ENCODE data around the gene PDGFB. TPM values are rescaled to one million over a fixed set of nuclear protein-coding genes. Genes with fewer than 3 reads are reported as not detected.
A peak's percentile ranks its signal among the peaks of the same experiment; 100 is the strongest.

The PDGFB gene
- total RNA-seq, 1 donor from 2014 or later = 29.8 TPM

DNA sequence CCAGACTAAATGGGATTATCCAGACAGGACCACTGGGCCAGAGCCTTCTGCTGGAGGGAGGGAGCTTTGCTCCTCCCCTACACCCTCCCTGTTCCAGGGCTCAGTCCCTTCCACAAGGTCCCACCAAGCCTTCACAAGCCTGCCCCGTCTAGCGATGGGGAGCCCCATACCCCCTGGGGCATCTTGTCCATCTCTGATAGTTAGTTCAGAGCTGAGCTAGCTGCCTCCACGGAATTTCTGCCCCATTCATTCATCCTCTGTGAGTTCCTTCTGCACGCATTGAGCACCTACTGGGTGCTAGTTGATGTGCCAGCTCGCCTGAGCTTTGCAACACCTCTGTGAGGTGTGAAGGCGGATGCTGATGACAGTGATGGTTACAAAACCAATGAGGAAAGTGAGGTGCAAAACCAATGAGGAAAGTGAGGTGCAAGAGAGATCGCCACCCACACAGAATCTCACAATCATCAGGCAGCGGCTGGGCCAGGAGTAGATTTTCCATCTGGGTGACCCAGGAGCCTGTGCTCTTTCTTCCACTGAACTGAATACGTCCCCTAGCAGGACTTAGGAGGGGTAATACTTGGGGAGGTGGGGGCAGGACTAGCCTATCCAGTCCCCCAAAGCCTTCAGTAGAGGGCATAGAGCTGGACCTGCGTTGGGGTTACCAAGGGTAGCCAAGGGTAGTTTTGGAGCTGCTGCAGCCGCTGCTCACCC, 70.8 kb downstream of the PDGFB start:
- H3K4me1 ChIP-seq = peaks cover 56% of the 10 kb centered on the region
- no peaks in the 10 kb centered on the region for H3K36me3 ChIP-seq
- peak overlapping the region; percentile 92 for H3K27ac ChIP-seq
- H3K4me3 ChIP-seq = no peak overlapping the region
- ATAC-seq = no peak
- no peaks in the 10 kb centered on the region for H3K27me3 ChIP-seq
- TF ChIP-seq, protein P1, sequence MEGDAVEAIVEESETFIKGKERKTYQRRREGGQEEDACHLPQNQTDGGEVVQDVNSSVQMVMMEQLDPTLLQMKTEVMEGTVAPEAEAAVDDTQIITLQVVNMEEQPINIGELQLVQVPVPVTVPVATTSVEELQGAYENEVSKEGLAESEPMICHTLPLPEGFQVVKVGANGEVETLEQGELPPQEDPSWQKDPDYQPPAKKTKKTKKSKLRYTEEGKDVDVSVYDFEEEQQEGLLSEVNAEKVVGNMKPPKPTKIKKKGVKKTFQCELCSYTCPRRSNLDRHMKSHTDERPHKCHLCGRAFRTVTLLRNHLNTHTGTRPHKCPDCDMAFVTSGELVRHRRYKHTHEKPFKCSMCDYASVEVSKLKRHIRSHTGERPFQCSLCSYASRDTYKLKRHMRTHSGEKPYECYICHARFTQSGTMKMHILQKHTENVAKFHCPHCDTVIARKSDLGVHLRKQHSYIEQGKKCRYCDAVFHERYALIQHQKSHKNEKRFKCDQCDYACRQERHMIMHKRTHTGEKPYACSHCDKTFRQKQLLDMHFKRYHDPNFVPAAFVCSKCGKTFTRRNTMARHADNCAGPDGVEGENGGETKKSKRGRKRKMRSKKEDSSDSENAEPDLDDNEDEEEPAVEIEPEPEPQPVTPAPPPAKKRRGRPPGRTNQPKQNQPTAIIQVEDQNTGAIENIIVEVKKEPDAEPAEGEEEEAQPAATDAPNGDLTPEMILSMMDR (IDR thresholded peaks at IDR 0.05) = no peak
- no peaks in the 10 kb centered on the region for H3K9me3 ChIP-seq
- intact Hi-C loops (cut with DNase I) = loop anchor here (5.0 kb wide), 1 partner anchor 143 kb away; the partner anchor contains the start of gene RPL3
- DNase-seq = no peak

Other genes with a start within 250 kb of the PDGFB start
- gene APOBEC3C, start 230.7 kb downstream of the PDGFB start, total RNA-seq = 25.3 TPM
- 3.3 TPM for gene APOBEC3D, start 223.9 kb downstream of the PDGFB start, total RNA-seq
- gene APOBEC3F, start 204.1 kb downstream of the PDGFB start, total RNA-seq = 9.0 TPM
- gene APOBEC3G, start 167.7 kb downstream of the PDGFB start, total RNA-seq = 16.1 TPM
- 0.84 TPM for gene APOBEC3H, start 147.7 kb downstream of the PDGFB start, total RNA-seq
- 62.7 TPM for gene CBX7, start 92.3 kb downstream of the PDGFB start, total RNA-seq
- 1,573 TPM for gene RPL3, start 74.6 kb upstream of the PDGFB start, total RNA-seq
- 14.0 TPM for gene SYNGR1, start 105.0 kb upstream of the PDGFB start, total RNA-seq
- gene TAB1, start 154.8 kb upstream of the PDGFB start, total RNA-seq = 31.0 TPM
- 34.8 TPM for gene MGAT3, start 212.0 kb upstream of the PDGFB start, total RNA-seq

Data from upper lobe of right lung (tissue), 1 donor.